Calu3 (cell line): Measurements from ENCODE around the gene AGTR1. TPM values are rescaled to one million over a fixed set of nuclear protein-coding genes. Genes with fewer than 3 reads are reported as not detected.

ENCODE experiments used
- BruUV-seq: library from RNA; stranded (reverse); fragments of 400-500 nt; replicated peaks from 2 replicates; lab custom pipeline; 2021; lab: Mats Ljungman, UMichigan
- CTCF ChIA-PET: fragments of 300-600 bp; sonication (Branson Sonifier 250); formaldehyde crosslinking; loops from one replicate; lab custom pipeline; 2022; ENCODE audit warnings: antibody characterized with exemption; lab: Charles Lee
- DNase-seq: peaks from one replicate; pipeline ENCODE4 v3.0.0; 2022
- H3K27ac Mint-ChIP-seq: one replicate; pipeline ENCODE4 v1.8.0; 2022; ENCODE audit warnings: mixed read lengths; ENCODE audit not compliant: unreplicated experiment
- H3K27me3 Mint-ChIP-seq: one replicate; pipeline ENCODE4 v1.8.0; 2022; ENCODE audit warnings: mixed read lengths; ENCODE audit not compliant: unreplicated experiment
- H3K36me3 Mint-ChIP-seq: one replicate; pipeline ENCODE4 v1.8.0; 2022; ENCODE audit warnings: mild to moderate bottlenecking, moderate library complexity, mixed read lengths; ENCODE audit not compliant: insufficient read depth, unreplicated experiment
- H3K4me1 Mint-ChIP-seq: one replicate; pipeline ENCODE4 v1.8.0; 2022; ENCODE audit warnings: mild to moderate bottlenecking, low read depth, mixed read lengths; ENCODE audit not compliant: unreplicated experiment
- H3K4me3 Mint-ChIP-seq: one replicate; pipeline ENCODE4 v1.8.0; 2022; ENCODE audit warnings: mild to moderate bottlenecking, low read depth, moderate library complexity, mixed read lengths; ENCODE audit not compliant: unreplicated experiment
- H3K9me3 Mint-ChIP-seq: one replicate; pipeline ENCODE4 v1.8.0; 2022; ENCODE audit warnings: low read depth, mixed read lengths; ENCODE audit not compliant: unreplicated experiment
- intact Hi-C: fragments of 100-400 bp; cut with micrococcal nuclease; formaldehyde crosslinking; loops from one replicate; pipeline ENCODE4 v1.10.0; 2022; ENCODE audit not compliant: unreplicated experiment
- total RNA-seq: library from RNA; stranded (reverse); gene quantifications from 2 replicates; pipeline ENCODE4 v1.2.3, GENCODE V29; 2022
- TF ChIP-seq, protein P1 (sequence below): fragments of 200-600 bp; IDR thresholded peaks from one replicate; pipeline ENCODE4 v1.8.0; 2022; ENCODE audit warnings: antibody characterized with exemption; ENCODE audit not compliant: unreplicated experiment

The AGTR1 gene
- total RNA-seq, 1 experiment from 2014 or later, result not detected

DNA sequence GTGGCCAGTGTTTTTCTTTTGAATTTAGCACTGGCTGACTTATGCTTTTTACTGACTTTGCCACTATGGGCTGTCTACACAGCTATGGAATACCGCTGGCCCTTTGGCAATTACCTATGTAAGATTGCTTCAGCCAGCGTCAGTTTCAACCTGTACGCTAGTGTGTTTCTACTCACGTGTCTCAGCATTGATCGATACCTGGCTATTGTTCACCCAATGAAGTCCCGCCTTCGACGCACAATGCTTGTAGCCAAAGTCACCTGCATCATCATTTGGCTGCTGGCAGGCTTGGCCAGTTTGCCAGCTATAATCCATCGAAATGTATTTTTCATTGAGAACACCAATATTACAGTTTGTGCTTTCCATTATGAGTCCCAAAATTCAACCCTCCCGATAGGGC, 43.5 kb downstream of the AGTR1 start:
- Mint-ChIP-seq H3K4me3 (no peak overlapping the region), H3K27ac (no peak overlapping the region), H3K27me3 (no peaks in the 10 kb centered on the region), H3K36me3 (no peaks in the 10 kb centered on the region), H3K9me3 (no peaks in the 10 kb centered on the region), H3K4me1 (no peaks in the 10 kb centered on the region)
- no TSS peak for BruUV-seq
- DNase-seq, result no peak
- TF ChIP-seq, protein P1, sequence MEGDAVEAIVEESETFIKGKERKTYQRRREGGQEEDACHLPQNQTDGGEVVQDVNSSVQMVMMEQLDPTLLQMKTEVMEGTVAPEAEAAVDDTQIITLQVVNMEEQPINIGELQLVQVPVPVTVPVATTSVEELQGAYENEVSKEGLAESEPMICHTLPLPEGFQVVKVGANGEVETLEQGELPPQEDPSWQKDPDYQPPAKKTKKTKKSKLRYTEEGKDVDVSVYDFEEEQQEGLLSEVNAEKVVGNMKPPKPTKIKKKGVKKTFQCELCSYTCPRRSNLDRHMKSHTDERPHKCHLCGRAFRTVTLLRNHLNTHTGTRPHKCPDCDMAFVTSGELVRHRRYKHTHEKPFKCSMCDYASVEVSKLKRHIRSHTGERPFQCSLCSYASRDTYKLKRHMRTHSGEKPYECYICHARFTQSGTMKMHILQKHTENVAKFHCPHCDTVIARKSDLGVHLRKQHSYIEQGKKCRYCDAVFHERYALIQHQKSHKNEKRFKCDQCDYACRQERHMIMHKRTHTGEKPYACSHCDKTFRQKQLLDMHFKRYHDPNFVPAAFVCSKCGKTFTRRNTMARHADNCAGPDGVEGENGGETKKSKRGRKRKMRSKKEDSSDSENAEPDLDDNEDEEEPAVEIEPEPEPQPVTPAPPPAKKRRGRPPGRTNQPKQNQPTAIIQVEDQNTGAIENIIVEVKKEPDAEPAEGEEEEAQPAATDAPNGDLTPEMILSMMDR, result no peak
- CTCF ChIA-PET, result interaction anchor here (1.5 kb wide), 1 partner anchor 14 kb away, joined by 3 read pairs; no protein-coding TSS in a partner anchor
- intact Hi-C loops, result no loop called here

DNA sequence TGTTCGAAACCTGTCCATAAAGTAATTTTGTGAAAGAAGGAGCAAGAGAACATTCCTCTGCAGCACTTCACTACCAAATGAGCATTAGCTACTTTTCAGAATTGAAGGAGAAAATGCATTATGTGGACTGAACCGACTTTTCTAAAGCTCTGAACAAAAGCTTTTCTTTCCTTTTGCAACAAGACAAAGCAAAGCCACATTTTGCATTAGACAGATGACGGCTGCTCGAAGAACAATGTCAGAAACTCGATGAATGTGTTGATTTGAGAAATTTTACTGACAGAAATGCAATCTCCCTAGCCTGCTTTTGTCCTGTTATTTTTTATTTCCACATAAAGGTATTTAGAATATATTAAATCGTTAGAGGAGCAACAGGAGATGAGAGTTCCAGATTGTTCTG, 44.4 kb downstream of the AGTR1 start:
- H3K4me3 Mint-ChIP-seq, result no peak overlapping the region
- TF ChIP-seq, protein P1, result no peak
- no peaks in the 10 kb centered on the region for H3K4me1 Mint-ChIP-seq
- H3K27me3 Mint-ChIP-seq, result no peaks in the 10 kb centered on the region
- no peaks in the 10 kb centered on the region for H3K36me3 Mint-ChIP-seq
- CTCF ChIA-PET, result interaction anchor here (1.5 kb wide), 1 partner anchor 13 kb away, joined by 3 read pairs; no protein-coding TSS in a partner anchor
- intact Hi-C loops, result no loop called here
- H3K27ac Mint-ChIP-seq, result no peak overlapping the region
- no peaks in the 10 kb centered on the region for H3K9me3 Mint-ChIP-seq
- BruUV-seq, result no TSS peak
- no peak for DNase-seq

DNA sequence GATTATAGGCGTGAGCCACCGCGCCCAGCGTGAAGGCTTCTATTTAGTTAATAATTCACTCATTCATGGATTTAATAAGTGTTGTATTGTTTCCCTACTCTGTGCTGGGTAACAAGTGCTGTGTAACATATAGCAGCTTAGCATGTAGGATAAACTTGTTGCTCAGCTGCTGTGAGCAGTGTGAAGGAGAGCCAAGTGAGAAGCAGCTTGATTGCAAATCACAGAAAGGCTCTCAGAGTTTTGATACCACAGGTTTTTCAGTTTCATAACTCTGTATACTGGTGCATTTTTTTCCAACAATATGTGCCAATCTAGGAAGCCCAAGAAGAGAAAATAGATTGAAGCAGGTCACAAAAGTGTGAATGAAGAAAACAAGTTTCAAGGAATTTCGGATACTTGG, 48.4 kb downstream of the AGTR1 start:
- Mint-ChIP-seq H3K36me3 (no peaks in the 10 kb centered on the region), H3K4me3 (no peak overlapping the region), H3K9me3 (no peaks in the 10 kb centered on the region), H3K4me1 (no peaks in the 10 kb centered on the region), H3K27ac (no peak overlapping the region), H3K27me3 (no peaks in the 10 kb centered on the region)
- peak; percentile 18 for DNase-seq
- CTCF ChIA-PET, result interaction anchor here (0.5 kb wide), 1 partner anchor 130 kb away, joined by 3 read pairs; no protein-coding TSS in a partner anchor
- BruUV-seq, result no TSS peak
- TF ChIP-seq, protein P1, result no peak
- intact Hi-C loops, result no loop called here

DNA sequence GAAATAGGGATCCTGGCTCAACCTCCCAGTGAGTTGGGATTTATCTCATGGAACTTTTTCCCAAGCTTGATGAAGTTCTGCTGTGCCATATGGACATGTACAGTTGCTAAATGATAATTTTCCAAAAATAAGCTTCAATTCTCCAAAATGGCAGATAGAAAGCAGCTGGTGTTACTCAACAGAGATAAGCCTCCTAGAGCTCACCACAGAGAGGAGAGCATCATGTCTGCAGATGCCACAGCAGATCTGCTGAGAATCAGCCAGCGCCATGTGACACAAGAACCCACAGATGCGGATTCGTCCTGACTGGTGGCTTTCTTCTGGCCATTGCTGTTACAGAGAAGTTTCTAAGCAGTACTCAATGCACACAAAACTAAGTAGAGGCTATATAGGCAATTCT, 50.6 kb downstream of the AGTR1 start:
- TF ChIP-seq, protein P1, result no peak
- Mint-ChIP-seq H3K9me3 (peaks cover 3% of the 10 kb centered on the region), H3K36me3 (no peaks in the 10 kb centered on the region), H3K27me3 (no peaks in the 10 kb centered on the region), H3K4me3 (no peak overlapping the region), H3K27ac (no peak overlapping the region), H3K4me1 (peaks cover 12% of the 10 kb centered on the region)
- no peak for DNase-seq
- no TSS peak for BruUV-seq
- CTCF ChIA-PET, result interaction anchor here (0.6 kb wide), 1 partner anchor 91 kb away, joined by 7 read pairs; no protein-coding TSS in a partner anchor
- intact Hi-C loops, result no loop called here
